IPS DF 4.7 (cell line): ENCODE measurements around the gene HAP1.
A peak's percentile ranks its signal among the peaks of the same experiment; 100 is the strongest.
"Not testable (repeated sequence)": the region's sequence is repeated elsewhere in the genome, so short reads cannot be mapped to it uniquely, and the experiment has no call there.

Experiments used
- DNase-seq: peaks from one replicate; pipeline ENCODE4 v3.0.0-alpha.2; 2013; ENCODE audit warnings: low spot score; ENCODE audit errors: extremely low read depth

The HAP1 gene

GRCh38 chr17:41691031-41691777 lies 43.2 kb downstream of the HAP1 start:
- DNase-seq = no peak

DNA sequence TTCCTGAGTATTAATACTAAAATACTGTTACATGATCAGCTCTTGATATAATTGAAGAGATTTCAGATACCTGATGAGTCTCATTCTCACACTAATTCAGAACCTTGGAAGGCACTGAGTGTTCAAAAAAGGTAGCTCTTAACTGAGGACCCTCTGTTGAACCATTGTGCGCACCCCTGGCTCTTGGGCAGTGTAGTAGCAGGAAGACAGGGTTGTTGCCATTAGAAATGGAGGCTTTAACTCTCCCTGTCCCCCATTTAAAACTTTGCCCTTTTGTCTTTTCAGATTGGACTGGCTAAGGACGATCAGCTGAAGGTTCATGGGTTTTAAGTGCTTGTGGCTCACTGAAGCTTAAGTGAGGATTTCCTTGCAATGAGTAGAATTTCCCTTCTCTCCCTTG lies 43.9 kb downstream of the HAP1 start:
- no peak for DNase-seq

- DNase-seq = no peak
Measured at GRCh38 chr17:41689497-41690299, 44.7 kb downstream of the HAP1 start.

DNA sequence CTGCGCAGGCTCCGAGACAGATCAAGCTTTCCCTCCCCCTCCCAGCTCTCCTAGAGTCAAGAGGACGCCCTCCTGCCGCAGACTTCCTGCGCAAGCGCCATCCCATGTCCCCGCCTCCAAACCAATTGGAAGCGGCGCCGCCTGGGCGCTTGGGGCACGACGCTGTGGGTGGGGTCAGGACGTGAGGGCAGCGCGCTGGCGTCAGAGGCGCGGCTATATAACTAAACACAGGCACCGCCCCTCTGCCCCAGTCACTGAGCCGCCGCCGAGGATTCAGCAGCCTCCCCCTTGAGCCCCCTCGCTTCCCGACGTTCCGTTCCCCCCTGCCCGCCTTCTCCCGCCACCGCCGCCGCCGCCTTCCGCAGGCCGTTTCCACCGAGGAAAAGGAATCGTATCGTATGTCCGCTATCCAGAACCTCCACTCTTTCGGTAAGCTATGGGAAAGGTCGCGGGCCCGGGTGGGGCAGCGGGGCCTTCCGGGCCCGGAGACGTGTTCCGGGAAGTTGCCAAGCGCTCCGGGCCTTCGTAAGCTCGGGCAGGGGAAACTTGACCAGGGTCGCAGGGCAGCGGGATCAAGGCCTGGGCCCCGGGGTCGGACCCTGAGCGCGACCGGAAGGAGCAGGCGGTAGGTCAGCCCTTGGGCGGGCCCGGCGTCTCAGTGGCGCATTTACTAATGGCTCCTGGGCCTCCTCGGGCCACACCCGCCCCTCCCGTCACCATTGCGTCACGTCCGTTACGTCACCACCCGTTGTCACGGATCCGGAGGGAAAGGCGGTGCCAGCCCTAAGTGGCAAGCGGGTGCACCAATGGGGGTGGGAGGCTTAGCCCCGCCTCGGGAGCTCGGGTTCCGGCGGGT lies 45.6 kb downstream of the HAP1 start, which contains the start of gene EIF1:
Gene EIF1 (plus strand): TSS at position 245 of the 856 bp plus-strand sequence. CDS start 154 bp downstream, at position 399.
- DNase-seq = peak; percentile 96

DNA sequence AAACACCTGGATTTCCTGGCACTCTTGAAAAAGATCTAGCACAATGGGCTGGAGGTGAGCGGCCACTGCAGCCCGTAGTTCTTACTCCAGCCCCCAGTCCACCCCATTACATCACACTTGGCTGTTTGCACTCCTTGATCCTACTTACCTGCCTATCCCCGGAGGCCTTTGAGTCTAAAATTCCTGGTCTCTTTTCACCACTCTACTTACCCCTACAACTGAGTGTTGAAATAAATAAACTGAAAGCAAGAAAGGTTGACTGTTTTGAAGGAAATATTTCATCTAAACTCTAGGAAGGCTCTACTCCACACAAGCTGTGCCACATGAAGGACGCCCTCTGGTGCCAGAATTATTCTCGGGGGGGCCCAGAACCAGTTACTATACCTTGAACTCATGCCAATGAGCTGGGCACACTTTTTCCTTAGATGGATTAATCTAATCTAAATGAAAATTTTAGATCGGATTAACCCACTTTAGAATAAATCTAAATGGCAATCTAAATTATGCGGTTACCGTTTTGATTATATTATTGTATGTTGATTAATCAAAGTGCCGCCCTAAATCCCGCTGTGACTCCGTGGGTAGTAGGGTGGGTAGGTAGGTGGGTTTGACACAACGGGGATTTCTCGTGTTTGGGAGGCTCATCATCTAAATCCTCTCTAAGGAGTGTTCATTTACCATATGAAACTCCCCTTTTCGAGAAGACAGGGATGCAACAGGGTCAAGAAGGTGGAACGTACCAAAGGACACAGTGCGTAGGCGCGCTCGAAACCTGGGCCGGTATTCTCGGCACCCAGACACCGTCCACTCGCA lies 46.4 kb downstream of the HAP1 start:
- no peak for DNase-seq

DNA sequence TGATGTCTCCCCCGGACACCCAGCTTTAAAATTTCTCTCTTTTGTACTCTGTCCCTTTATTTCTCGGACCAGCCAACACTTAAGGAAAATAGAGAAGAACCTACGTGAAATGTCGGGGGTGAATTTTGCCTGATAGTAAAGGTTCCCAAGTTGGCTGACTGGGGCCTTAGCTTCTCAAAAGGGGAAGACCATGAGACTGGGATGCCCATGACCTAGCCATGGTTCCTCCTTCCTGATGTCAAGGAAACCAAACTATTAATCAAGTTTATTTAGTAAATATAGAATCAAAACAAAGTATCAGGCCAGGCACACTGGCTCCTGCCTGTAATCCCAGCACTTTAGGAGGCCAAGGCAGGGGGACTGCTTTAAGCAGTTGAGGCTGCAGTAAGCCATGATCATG lies 48.2 kb downstream of the HAP1 start:
- no peak for DNase-seq

DNA sequence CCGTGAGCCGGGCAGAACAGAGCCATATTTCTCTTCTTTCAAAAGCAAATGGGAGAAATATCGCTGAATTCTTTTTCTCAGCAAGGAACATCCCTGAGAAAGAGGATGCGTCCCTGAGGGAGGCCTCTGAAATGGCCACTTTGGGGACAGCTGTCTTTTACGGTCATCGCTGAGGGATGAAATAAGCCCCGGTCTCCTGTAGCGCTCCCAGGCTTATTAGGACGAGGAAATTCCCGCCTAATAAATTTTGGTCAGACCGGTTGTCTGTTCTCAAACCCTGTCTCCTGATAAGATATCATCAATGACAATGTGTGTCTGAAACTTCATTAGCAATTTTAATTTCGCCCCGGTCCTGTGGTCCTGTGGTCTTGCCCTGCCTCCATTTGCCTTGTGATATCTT lies 48.7 kb downstream of the HAP1 start:
- DNase-seq = not testable (repeated sequence)

- no peak for DNase-seq
Measured at GRCh38 chr17:41684035-41684434, 50.4 kb downstream of the HAP1 start.

DNA sequence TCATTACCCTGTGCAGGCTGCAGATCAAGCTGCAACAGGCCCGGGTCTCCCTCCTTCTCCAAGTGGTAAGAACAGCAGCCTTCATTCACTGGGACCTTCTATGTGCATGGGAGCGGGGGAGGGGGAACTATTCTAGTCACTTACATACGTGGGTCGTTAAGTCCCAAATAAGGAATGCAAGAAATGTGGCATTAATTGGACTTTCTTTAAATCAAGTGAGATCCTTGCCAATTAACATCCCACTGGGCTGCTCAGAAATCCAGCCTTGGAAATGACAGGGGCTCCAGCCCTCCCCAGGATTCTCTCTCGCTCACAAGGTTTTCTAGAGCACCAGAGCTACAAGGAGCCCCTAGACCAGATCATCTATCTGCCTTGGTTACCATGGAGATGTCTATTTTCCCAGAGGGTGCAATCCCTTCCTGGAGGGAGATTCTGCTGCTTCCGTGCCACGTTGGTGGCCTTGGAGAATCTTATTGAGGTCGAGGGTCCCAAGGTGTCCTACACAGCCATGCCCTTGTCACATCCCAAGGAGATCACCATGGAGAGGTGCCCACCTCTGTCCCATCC lies 50.9 kb downstream of the HAP1 start:
- no peak for DNase-seq

- no peak for DNase-seq
Measured at GRCh38 chr17:41682631-41683030, 51.8 kb downstream of the HAP1 start.

DNA sequence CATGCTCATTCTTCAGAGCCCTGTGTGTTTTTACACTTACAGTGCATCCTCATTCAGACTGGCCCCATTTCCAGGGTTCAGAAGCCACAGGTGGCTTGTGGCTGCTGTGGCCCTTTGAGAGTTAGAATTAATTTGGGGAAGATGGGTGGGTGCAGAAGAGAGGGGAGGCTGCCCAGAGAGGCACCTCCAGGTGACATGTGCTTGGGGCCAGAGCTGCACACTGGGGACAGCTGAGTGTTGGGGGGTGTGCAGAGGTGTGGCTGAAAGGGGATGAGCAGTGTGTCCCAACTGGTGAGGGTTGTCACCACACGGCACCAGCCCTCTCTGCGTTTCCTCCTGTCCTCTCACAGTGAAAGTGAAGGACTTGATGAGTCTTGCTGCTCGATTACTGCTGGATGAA lies 52.7 kb downstream of the HAP1 start:
- DNase-seq = no peak

DNA sequence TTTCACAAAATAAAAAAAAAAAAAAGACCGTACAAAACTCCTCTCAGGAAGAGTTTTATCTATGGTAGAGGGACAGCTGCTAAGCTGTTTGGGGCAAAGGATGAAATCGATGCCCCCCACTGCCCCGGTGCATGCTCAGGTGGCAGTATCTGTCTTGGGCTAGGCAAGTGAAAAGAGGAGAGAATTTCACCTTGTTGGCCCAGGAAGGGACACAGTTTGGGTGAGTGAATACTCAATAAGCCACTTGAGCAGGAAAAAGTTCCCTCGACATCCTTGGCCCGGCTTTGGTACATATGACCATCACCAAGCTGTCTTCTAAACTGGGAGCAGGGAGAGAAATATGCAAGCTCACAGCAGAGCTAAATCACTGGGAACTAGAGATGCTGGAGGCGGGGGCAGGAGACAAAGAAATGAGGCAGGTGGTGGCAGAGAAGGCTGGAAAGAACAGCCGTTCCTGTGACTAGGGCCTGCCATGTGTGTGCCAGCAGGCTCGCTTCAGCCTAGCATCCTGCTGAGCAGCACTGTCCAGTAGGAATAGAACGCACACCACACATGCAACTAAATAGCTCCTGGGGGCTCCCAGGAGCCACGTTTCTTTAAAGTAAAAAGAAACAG lies 53.9 kb downstream of the HAP1 start:
- DNase-seq = no peak

DNA sequence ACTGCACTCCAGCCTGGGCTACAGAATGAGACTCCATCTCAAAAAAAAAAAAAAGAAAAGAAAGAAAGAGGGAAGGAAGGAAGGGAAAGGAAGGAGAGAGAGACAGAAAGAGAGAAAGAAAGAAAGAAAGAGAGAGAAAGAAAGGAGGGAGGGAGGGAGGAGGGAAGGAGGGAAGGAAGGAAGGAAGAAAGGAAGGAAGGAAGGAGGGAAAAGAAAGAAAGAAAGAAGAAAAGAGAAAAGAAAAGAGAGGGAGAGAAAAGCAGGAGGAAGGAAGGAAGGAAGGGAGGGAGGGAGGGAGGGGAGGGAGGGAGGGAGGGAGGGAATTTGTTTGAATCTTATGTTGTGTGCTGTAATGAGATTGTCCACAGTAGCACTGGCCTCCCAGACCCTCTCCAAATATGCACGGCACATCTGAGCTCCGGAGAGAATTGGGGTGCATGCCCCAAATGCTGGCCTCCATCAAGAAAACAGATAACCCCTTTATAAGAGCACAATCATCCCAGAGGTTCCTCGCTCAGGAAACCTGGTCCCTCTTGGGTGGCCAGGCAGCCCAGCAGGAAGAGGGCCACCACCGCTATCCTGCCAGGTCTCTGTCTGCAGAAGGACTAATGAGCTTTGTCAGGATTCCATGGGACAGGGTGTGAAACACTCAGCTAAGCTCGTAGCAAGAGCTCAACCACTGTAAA lies 54.6 kb downstream of the HAP1 start:
- no peak for DNase-seq

- DNase-seq = no peak
Measured at GRCh38 chr17:41678907-41679739, 55.3 kb downstream of the HAP1 start.

GRCh38 chr17:41678411-41678906 lies 56.0 kb downstream of the HAP1 start:
- no peak for DNase-seq

- DNase-seq = no peak
Measured at GRCh38 chr17:41676058-41676419, 58.4 kb downstream of the HAP1 start.

DNA sequence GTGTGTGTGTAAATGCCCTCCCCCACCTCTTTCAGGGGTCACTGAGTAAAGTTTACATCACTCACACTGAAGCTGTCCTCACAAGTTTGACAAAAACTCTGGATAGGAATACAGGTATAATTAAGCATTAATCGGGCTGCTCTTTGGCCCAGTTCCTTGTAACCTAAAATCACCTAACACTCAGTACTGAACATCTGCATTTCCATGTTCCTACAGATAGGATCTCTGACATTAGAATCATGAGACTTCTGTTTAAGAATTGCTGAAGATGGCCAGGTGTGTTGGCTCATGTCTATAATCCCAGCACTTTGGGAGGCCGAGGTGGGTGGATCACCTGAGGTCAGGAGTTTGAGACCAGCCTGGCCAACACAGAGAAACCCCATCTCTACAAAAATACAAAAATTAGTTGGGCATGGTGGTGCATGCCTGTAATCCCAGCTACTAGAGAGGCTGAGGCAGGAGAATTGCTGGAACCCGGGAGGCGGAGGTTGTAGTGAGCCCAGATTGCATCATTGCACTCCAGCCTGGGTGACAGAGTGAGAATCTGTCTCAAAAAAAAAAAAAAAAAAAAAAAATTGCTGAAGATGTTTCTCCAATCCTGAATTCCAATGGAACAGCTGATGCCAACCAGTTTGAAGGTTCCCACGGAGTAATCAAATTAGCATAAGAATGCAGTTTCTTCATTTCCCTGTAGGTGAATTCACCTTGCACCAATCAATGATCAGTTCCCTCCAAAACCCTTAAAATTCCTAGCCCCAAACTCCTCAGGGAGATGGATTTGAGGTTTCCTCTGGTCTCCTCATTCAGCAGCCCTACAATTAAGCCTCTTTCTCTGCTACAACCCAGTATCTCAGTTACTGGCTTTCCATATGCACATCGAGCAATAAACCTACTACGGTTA lies 59.0 kb downstream of the HAP1 start:
- DNase-seq = not testable (repeated sequence)
